ENCODE data around the gene TGM4.
"Not testable (repeated sequence)": the region's sequence is repeated elsewhere in the genome, so short reads cannot be mapped to it uniquely, and the experiment has no call there.

Gene TGM4

GRCh38 chr3:44874308-44874707 lies at the start of gene TGM4:
TGM4 (plus strand) TSS chr3:44874608; CDS start chr3:44874679, 71 bp downstream.
- DNase-seq: no peak

- no peak for DNase-seq
Observed at GRCh38 chr3:44825264-44825925, 49.0 kb upstream of the TGM4 start.

GRCh38 chr3:44827196-44827595 lies 47.2 kb upstream of the TGM4 start:
- DNase-seq: no peak

GRCh38 chr3:44831232-44831631 lies 43.2 kb upstream of the TGM4 start:
- DNase-seq: no peak

GRCh38 chr3:44832032-44832431 lies 42.4 kb upstream of the TGM4 start:
- DNase-seq: no peak

GRCh38 chr3:44832965-44833364 lies 41.4 kb upstream of the TGM4 start:
- DNase-seq: no peak

- no peak for DNase-seq
Observed at GRCh38 chr3:44833394-44833793, 41.0 kb upstream of the TGM4 start.

GRCh38 chr3:44835684-44836083 lies 38.7 kb upstream of the TGM4 start:
- DNase-seq: no peak

- no peak for DNase-seq
Observed at GRCh38 chr3:44842376-44842775, 32.0 kb upstream of the TGM4 start.

- no peak for DNase-seq
Observed at GRCh38 chr3:44845528-44846520, 28.6 kb upstream of the TGM4 start.

GRCh38 chr3:44848634-44849033 lies 25.8 kb upstream of the TGM4 start:
- DNase-seq: no peak

- DNase-seq: not testable (repeated sequence)
Observed at GRCh38 chr3:44856663-44857062, 17.7 kb upstream of the TGM4 start.

- DNase-seq: no peak
Observed at GRCh38 chr3:44860117-44860516, 14.3 kb upstream of the TGM4 start.

- peak; percentile 59 to 78 (median 62) for DNase-seq
Observed at GRCh38 chr3:44861412-44862225, 12.8 kb upstream of the TGM4 start, which contains the start of gene TMEM42. TMEM42 (plus strand) TSS chr3:44861912; CDS start chr3:44861925, 13 bp downstream.

- no peak for DNase-seq
Observed at GRCh38 chr3:44862226-44862637, 12.2 kb upstream of the TGM4 start.

GRCh38 chr3:44865272-44866035 lies 9.0 kb upstream of the TGM4 start:
- no peak for DNase-seq

GRCh38 chr3:44867421-44868111 lies 6.8 kb upstream of the TGM4 start:
- DNase-seq: no peak

- no peak for DNase-seq
Observed at GRCh38 chr3:44870375-44871061, 3.9 kb upstream of the TGM4 start.

GRCh38 chr3:44875596-44875995 lies 1.2 kb downstream of the TGM4 start:
- no peak for DNase-seq

- no peak for DNase-seq
Observed at GRCh38 chr3:44877333-44877732, 2.9 kb downstream of the TGM4 start.

- DNase-seq: no peak
Observed at GRCh38 chr3:44880284-44880683, 5.9 kb downstream of the TGM4 start.

All from activated naive CD4-positive, alpha-beta T cell (primary cell).